GM23338 (cell line): ENCODE data around the gene LYPLAL1. TPM values are rescaled to one million over a fixed set of nuclear protein-coding genes. Genes with fewer than 3 reads are reported as not detected.

Source experiments
- ATAC-seq: fragments of 200-7000 bp; cut with Tn5 transposase; 3 replicates; pipeline ENCODE4 v1.9.1; 2020
- DNase-seq: peaks from one replicate; pipeline ENCODE4 v3.0.0-alpha.2; 2015; ENCODE audit warnings: low spot score
- H2AFZ ChIP-seq: fragments of 200-600 bp; sonication (generic); 2 replicates; pipeline ENCODE4 v1.8.0; 2016; ENCODE audit warnings: antibody characterized with exemption, mild to moderate bottlenecking, moderate library complexity
- H3F3A ChIP-seq: fragments of 200-600 bp; sonication (generic); replicated peaks from 2 replicates; pipeline ENCODE4 v1.8.0; 2017; ENCODE audit warnings: antibody characterized with exemption, mixed run types, low read depth
- H3K27ac ChIP-seq: fragments of 200-600 bp; sonication (generic); 2 replicates; pipeline ENCODE4 v1.6.1; 2016; ENCODE audit warnings: low read depth
- H3K27me3 ChIP-seq: fragments of 200-600 bp; sonication (generic); 2 replicates; pipeline ENCODE4 v1.8.0; 2016; ENCODE audit warnings: mild to moderate bottlenecking, mixed run types, moderate library complexity; ENCODE audit not compliant: insufficient read depth
- H3K36me3 ChIP-seq: fragments of 200-600 bp; sonication (generic); 2 replicates; pipeline ENCODE4 v1.8.0; 2016; ENCODE audit warnings: mild to moderate bottlenecking; ENCODE audit not compliant: insufficient read depth
- H3K4me1 ChIP-seq: fragments of 200-600 bp; sonication (generic); 2 replicates; pipeline ENCODE4 v1.8.0; 2016; ENCODE audit warnings: mild to moderate bottlenecking, moderate library complexity; ENCODE audit not compliant: insufficient read depth
- H3K4me2 ChIP-seq: fragments of 200-600 bp; sonication (generic); 2 replicates; pipeline ENCODE4 v1.7.1; 2017; ENCODE audit warnings: mixed run types
- H3K4me3 ChIP-seq: fragments of 200-600 bp; sonication (generic); 2 replicates; pipeline ENCODE4 v1.6.1; 2016; ENCODE audit warnings: mixed run types
- H3K79me2 ChIP-seq: fragments of 200-600 bp; sonication (generic); replicated peaks from 2 replicates; pipeline ENCODE4 v1.8.0; 2017; ENCODE audit warnings: mild to moderate bottlenecking; ENCODE audit not compliant: insufficient read depth
- H3K9me2 ChIP-seq: fragments of 200-600 bp; sonication (generic); 2 replicates; pipeline ENCODE4 v1.8.0; 2017; ENCODE audit not compliant: insufficient read depth
- H4K20me1 ChIP-seq: fragments of 200-600 bp; sonication (generic); replicated peaks from 2 replicates; pipeline ENCODE4 v1.8.0; 2017; ENCODE audit warnings: mild to moderate bottlenecking; ENCODE audit not compliant: insufficient read depth
- H3K27ac Mint-ChIP-seq: 2 replicates; pipeline ENCODE4 v1.8.0; 2020; ENCODE audit warnings: inconsistent platforms, mild to moderate bottlenecking, moderate library complexity, mixed read lengths
- H3K27me3 Mint-ChIP-seq: 3 replicates; pipeline ENCODE4 v1.8.0; 2022; ENCODE audit warnings: low read depth, mild to moderate bottlenecking, moderate library complexity, mixed read lengths, inconsistent platforms; ENCODE audit not compliant: insufficient read depth, poor library complexity
- H3K36me3 Mint-ChIP-seq: 3 replicates; pipeline ENCODE4 v1.8.0; 2021; ENCODE audit warnings: low read depth, mild to moderate bottlenecking, inconsistent platforms, moderate library complexity, mixed read lengths
- H3K4me1 Mint-ChIP-seq: 3 replicates; pipeline ENCODE4 v1.8.0; 2020; ENCODE audit warnings: mild to moderate bottlenecking, inconsistent platforms, mixed read lengths
- H3K4me3 Mint-ChIP-seq: 3 replicates; pipeline ENCODE4 v1.8.0; 2021; ENCODE audit warnings: moderate library complexity, mild to moderate bottlenecking, inconsistent platforms, mixed read lengths
- H3K9me3 Mint-ChIP-seq: 3 replicates; pipeline ENCODE4 v1.8.0; 2020; ENCODE audit warnings: moderate library complexity, mild to moderate bottlenecking, inconsistent platforms, mixed read lengths
- EZH2 ChIP-seq: fragments of 200-600 bp; sonication (generic); IDR thresholded peaks from one replicate; pipeline ENCODE4 v1.8.0; 2017; ENCODE audit warnings: antibody characterized with exemption, mild to moderate bottlenecking, low read depth; ENCODE audit not compliant: unreplicated experiment
- EZH2phosphoT487 ChIP-seq: fragments of 200-600 bp; sonication (generic); IDR thresholded peaks from one replicate; pipeline ENCODE4 v1.8.1; 2018; ENCODE audit warnings: antibody characterized with exemption; ENCODE audit not compliant: unreplicated experiment
- ZNF114 ChIP-seq: fragments of 250-450 bp; sonication (Bioruptor Pico); IDR thresholded peaks from 2 replicates; pipeline ENCODE4 v1.5.0; 2020; ENCODE audit warnings: mild to moderate bottlenecking, moderate library complexity
- ZNF331 ChIP-seq: fragments of 250-450 bp; sonication (Bioruptor Pico); IDR thresholded peaks from 2 replicates; pipeline ENCODE4 v1.5.0; 2020; ENCODE audit warnings: low read depth, mild to moderate bottlenecking, moderate library complexity
- polyA plus RNA-seq: library from polyadenylated mRNA; unstranded; fragments of >200 nt; fragmentation: Nextera tagmentation; extraction: Ambion mirVana; gene quantifications from 2 replicates; pipeline ENCODE4 v1.2.1, GENCODE V29; 2016
- total RNA-seq: library from RNA; depleted of rRNA; stranded (reverse); fragments of >200 nt; shearing (Covaris generic); gene quantifications from 2 replicates; pipeline ENCODE4 v1.2.3, GENCODE V29; 2014
- TF ChIP-seq, protein P1 (sequence below): fragments of 250-450 bp; sonication (Bioruptor Pico); IDR thresholded peaks from 2 replicates; pipeline ENCODE4 v1.5.0; 2020; ENCODE audit warnings: mild to moderate bottlenecking, moderate library complexity
- TF ChIP-seq, protein P2 (sequence below), 2 experiments: fragments of 200-600 bp in 1 of 2; sonication (generic) in 1 of 2; conservative IDR thresholded peaks; 2 replicates each; pipeline versions ENCODE4 v1.5.1 to v1.6.1; 2016 to 2017; ENCODE audit warnings: antibody characterized with exemption in 2 of 2, low read depth in 2 of 2, mild to moderate bottlenecking in 2 of 2, moderate library complexity in 1 of 2
- TF ChIP-seq, protein P3 (sequence below): IDR thresholded peaks from one replicate; pipeline ENCODE4 v1.6.1; 2018; ENCODE audit warnings: antibody characterized with exemption; ENCODE audit not compliant: unreplicated experiment

Gene LYPLAL1
- total and polyA plus RNA-seq, 2 experiments from 2014 or later: 9.9 to 60.2 TPM

DNA sequence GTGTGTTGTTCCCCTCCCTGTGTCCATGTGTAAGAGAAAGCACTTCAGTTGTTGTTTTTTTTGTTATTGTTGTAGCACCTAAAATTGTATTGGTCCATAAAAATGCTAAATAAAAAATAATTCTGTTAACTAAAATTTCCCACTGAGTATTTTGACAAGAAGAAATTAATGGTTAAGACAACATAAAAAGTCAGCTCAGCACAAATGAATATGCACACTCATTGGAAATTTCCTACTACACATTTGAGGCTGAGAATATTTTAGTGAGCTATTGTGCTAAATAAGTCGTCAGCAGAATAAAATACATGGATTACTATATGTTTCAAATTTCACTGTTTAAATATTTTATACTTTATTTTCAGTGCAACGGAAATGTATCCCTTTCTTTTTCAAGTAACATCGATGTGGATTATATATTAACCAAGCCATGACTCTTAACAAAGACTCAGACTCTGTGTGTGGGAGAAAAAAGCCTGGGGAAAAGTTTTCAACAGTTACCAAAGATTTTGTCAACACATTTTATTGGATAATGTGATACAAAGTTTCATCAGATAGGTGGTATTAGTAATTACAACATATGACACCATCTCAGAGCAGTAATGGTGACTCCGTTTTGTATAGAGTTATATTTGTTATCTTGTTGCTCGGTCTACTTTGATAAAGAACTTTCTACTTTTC is 63.4 kb downstream of the LYPLAL1 start (continued):
- TF ChIP-seq, protein P1, sequence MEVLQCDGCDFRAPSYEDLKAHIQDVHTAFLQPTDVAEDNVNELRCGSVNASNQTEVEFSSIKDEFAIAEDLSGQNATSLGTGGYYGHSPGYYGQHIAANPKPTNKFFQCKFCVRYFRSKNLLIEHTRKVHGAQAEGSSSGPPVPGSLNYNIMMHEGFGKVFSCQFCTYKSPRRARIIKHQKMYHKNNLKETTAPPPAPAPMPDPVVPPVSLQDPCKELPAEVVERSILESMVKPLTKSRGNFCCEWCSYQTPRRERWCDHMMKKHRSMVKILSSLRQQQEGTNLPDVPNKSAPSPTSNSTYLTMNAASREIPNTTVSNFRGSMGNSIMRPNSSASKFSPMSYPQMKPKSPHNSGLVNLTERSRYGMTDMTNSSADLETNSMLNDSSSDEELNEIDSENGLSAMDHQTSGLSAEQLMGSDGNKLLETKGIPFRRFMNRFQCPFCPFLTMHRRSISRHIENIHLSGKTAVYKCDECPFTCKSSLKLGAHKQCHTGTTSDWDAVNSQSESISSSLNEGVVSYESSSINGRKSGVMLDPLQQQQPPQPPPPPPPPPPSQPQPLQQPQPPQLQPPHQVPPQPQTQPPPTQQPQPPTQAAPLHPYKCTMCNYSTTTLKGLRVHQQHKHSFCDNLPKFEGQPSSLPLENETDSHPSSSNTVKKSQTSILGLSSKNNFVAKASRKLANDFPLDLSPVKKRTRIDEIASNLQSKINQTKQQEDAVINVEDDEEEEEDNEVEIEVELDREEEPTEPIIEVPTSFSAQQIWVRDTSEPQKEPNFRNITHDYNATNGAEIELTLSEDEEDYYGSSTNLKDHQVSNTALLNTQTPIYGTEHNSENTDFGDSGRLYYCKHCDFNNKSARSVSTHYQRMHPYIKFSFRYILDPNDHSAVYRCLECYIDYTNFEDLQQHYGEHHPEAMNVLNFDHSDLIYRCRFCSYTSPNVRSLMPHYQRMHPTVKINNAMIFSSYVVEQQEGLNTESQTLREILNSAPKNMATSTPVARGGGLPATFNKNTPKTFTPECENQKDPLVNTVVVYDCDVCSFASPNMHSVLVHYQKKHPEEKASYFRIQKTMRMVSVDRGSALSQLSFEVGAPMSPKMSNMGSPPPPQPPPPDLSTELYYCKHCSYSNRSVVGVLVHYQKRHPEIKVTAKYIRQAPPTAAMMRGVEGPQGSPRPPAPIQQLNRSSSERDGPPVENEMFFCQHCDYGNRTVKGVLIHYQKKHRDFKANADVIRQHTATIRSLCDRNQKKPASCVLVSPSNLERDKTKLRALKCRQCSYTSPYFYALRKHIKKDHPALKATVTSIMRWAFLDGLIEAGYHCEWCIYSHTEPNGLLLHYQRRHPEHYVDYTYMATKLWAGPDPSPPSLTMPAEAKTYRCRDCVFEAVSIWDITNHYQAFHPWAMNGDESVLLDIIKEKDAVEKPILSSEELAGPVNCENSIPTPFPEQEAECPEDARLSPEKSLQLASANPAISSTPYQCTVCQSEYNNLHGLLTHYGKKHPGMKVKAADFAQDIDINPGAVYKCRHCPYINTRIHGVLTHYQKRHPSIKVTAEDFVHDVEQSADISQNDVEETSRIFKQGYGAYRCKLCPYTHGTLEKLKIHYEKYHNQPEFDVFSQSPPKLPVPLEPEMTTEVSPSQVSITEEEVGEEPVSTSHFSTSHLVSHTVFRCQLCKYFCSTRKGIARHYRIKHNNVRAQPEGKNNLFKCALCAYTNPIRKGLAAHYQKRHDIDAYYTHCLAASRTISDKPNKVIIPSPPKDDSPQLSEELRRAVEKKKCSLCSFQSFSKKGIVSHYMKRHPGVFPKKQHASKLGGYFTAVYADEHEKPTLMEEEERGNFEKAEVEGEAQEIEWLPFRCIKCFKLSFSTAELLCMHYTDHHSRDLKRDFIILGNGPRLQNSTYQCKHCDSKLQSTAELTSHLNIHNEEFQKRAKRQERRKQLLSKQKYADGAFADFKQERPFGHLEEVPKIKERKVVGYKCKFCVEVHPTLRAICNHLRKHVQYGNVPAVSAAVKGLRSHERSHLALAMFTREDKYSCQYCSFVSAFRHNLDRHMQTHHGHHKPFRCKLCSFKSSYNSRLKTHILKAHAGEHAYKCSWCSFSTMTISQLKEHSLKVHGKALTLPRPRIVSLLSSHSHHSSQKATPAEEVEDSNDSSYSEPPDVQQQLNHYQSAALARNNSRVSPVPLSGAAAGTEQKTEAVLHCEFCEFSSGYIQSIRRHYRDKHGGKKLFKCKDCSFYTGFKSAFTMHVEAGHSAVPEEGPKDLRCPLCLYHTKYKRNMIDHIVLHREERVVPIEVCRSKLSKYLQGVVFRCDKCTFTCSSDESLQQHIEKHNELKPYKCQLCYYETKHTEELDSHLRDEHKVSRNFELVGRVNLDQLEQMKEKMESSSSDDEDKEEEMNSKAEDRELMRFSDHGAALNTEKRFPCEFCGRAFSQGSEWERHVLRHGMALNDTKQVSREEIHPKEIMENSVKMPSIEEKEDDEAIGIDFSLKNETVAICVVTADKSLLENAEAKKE (CRISPR knock-in tag): no peak
- TF ChIP-seq EZH2 (no peak), EZH2phosphoT487 (no peak), ZNF331 (CRISPR knock-in tag) (no peak), ZNF114 (CRISPR knock-in tag) (no peak)
- TF ChIP-seq, protein P2, sequence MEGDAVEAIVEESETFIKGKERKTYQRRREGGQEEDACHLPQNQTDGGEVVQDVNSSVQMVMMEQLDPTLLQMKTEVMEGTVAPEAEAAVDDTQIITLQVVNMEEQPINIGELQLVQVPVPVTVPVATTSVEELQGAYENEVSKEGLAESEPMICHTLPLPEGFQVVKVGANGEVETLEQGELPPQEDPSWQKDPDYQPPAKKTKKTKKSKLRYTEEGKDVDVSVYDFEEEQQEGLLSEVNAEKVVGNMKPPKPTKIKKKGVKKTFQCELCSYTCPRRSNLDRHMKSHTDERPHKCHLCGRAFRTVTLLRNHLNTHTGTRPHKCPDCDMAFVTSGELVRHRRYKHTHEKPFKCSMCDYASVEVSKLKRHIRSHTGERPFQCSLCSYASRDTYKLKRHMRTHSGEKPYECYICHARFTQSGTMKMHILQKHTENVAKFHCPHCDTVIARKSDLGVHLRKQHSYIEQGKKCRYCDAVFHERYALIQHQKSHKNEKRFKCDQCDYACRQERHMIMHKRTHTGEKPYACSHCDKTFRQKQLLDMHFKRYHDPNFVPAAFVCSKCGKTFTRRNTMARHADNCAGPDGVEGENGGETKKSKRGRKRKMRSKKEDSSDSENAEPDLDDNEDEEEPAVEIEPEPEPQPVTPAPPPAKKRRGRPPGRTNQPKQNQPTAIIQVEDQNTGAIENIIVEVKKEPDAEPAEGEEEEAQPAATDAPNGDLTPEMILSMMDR (conservative IDR thresholded peaks at IDR 0.05; ENCODE audit: low read depth in 2 of 2): no peak

DNA sequence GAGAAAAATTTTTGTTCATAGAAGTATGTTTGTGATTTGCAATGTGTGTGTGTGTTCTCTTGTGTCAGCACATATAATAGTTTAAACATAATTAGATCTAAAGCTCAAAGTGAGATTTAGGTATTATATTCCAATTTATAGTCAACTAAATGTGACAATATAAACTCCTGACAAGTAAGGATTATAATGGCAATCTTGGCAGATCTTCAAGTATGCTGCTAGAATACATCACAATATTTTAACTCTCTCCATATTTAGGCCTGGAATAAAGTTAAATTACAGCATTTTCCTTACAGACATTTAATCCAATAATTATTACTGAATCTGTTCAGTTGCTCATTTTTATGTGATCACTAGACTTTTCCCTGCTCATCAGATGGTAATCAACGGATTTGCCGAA is 65.8 kb downstream of the LYPLAL1 start:
- H3K27me3 ChIP-seq: no peaks in the 10 kb centered on the region
- H3K4me2 ChIP-seq: no peak overlapping the region
- no peaks in the 10 kb centered on the region for H3K36me3 ChIP-seq
- H2AFZ ChIP-seq: no peak overlapping the region
- Mint-ChIP-seq H3K9me3 (no peaks in the 10 kb centered on the region), H3K27ac (no peak overlapping the region), H3K27me3 (no peaks in the 10 kb centered on the region), H3K36me3 (no peaks in the 10 kb centered on the region), H3K4me1 (no peaks in the 10 kb centered on the region), H3K4me3 (no peak overlapping the region)
- ATAC-seq (no peak), DNase-seq (no peak)
- H3K79me2 ChIP-seq: no peaks in the 10 kb centered on the region
- no peak overlapping the region for H3K4me3 ChIP-seq
- no peak overlapping the region for H3K27ac ChIP-seq
- H3K4me1 ChIP-seq: no peaks in the 10 kb centered on the region
- H3K9me2 ChIP-seq: no peaks in the 10 kb centered on the region
- H3F3A ChIP-seq: no peaks in the 10 kb centered on the region
- H4K20me1 ChIP-seq: no peaks in the 10 kb centered on the region
- TF ChIP-seq ZNF331 (CRISPR knock-in tag) (no peak), EZH2 (no peak)
- TF ChIP-seq, protein P3, sequence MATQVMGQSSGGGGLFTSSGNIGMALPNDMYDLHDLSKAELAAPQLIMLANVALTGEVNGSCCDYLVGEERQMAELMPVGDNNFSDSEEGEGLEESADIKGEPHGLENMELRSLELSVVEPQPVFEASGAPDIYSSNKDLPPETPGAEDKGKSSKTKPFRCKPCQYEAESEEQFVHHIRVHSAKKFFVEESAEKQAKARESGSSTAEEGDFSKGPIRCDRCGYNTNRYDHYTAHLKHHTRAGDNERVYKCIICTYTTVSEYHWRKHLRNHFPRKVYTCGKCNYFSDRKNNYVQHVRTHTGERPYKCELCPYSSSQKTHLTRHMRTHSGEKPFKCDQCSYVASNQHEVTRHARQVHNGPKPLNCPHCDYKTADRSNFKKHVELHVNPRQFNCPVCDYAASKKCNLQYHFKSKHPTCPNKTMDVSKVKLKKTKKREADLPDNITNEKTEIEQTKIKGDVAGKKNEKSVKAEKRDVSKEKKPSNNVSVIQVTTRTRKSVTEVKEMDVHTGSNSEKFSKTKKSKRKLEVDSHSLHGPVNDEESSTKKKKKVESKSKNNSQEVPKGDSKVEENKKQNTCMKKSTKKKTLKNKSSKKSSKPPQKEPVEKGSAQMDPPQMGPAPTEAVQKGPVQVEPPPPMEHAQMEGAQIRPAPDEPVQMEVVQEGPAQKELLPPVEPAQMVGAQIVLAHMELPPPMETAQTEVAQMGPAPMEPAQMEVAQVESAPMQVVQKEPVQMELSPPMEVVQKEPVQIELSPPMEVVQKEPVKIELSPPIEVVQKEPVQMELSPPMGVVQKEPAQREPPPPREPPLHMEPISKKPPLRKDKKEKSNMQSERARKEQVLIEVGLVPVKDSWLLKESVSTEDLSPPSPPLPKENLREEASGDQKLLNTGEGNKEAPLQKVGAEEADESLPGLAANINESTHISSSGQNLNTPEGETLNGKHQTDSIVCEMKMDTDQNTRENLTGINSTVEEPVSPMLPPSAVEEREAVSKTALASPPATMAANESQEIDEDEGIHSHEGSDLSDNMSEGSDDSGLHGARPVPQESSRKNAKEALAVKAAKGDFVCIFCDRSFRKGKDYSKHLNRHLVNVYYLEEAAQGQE: no peak
- TF ChIP-seq, protein P2 (conservative IDR thresholded peaks at IDR 0.05; ENCODE audit: low read depth in 2 of 2): no peak
